ENCODE measurements around the gene SMG6.

SMG6 gene

GRCh38 chr17:2174468-2175293, 128.9 kb downstream of the SMG6 start:
- TF ChIP-seq, protein P1, sequence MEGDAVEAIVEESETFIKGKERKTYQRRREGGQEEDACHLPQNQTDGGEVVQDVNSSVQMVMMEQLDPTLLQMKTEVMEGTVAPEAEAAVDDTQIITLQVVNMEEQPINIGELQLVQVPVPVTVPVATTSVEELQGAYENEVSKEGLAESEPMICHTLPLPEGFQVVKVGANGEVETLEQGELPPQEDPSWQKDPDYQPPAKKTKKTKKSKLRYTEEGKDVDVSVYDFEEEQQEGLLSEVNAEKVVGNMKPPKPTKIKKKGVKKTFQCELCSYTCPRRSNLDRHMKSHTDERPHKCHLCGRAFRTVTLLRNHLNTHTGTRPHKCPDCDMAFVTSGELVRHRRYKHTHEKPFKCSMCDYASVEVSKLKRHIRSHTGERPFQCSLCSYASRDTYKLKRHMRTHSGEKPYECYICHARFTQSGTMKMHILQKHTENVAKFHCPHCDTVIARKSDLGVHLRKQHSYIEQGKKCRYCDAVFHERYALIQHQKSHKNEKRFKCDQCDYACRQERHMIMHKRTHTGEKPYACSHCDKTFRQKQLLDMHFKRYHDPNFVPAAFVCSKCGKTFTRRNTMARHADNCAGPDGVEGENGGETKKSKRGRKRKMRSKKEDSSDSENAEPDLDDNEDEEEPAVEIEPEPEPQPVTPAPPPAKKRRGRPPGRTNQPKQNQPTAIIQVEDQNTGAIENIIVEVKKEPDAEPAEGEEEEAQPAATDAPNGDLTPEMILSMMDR (IDR thresholded peaks at IDR 0.05; ENCODE audit: insufficient read depth, low read length, poor library complexity, severe bottlenecking): no peak
- Histone ChIP-seq H3K27me3 (replicated peaks; ENCODE audit: control insufficient read depth, insufficient read depth, low read length) (no peaks in the 10 kb centered on the region), H3K36me3 (ENCODE audit: control insufficient read depth, insufficient read depth, low read length) (peaks cover 15% of the 10 kb centered on the region), H3K4me3 (replicated peaks; ENCODE audit: low read depth, low read length) (no peak overlapping the region)
- DNase-seq (ENCODE audit: extremely low read depth, insufficient read length): no peak

DNA sequence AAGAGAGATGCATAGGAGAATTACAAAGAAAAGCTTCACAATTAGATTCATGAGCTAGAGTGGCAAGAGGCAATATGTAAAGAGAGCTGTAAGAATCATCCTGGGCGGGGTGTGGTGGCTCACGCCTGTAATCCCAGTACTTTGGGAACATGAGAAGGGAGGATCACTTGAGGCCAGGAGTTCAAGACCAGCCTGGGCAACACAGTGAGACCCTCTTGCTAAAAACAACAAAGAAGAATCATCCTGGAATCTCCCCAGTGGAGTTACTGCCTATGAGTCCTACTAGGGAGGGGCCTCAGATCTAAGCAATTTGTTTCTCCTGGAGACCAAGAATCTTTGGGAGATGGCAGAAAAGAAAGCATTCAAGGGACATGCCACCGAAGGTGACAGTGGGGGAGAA, 129.6 kb downstream of the SMG6 start:
- no peaks in the 10 kb centered on the region for H3K27me3 ChIP-seq (replicated peaks; ENCODE audit: control insufficient read depth, insufficient read depth, low read length)
- DNase-seq (ENCODE audit: extremely low read depth, insufficient read length): no peak
- H3K4me3 ChIP-seq (replicated peaks; ENCODE audit: low read depth, low read length): no peak overlapping the region
- H3K36me3 ChIP-seq (ENCODE audit: control insufficient read depth, insufficient read depth, low read length): peaks cover 15% of the 10 kb centered on the region
- TF ChIP-seq, protein P1 (IDR thresholded peaks at IDR 0.05; ENCODE audit: insufficient read depth, low read length, poor library complexity, severe bottlenecking): no peak

GRCh38 chr17:2172999-2173398, 130.6 kb downstream of the SMG6 start:
- TF ChIP-seq, protein P1 (IDR thresholded peaks at IDR 0.05; ENCODE audit: insufficient read depth, low read length, poor library complexity, severe bottlenecking): no peak
- Histone ChIP-seq H3K36me3 (ENCODE audit: control insufficient read depth, insufficient read depth, low read length) (peaks cover 15% of the 10 kb centered on the region), H3K4me3 (replicated peaks; ENCODE audit: low read depth, low read length) (no peak overlapping the region), H3K27me3 (replicated peaks; ENCODE audit: control insufficient read depth, insufficient read depth, low read length) (no peaks in the 10 kb centered on the region)
- DNase-seq (ENCODE audit: extremely low read depth, insufficient read length): no peak

- DNase-seq (ENCODE audit: extremely low read depth, insufficient read length): no peak
- TF ChIP-seq, protein P1 (IDR thresholded peaks at IDR 0.05; ENCODE audit: insufficient read depth, low read length, poor library complexity, severe bottlenecking): no peak
- no peaks in the 10 kb centered on the region for H3K27me3 ChIP-seq (replicated peaks; ENCODE audit: control insufficient read depth, insufficient read depth, low read length)
- peaks cover 14% of the 10 kb centered on the region for H3K36me3 ChIP-seq (ENCODE audit: control insufficient read depth, insufficient read depth, low read length)
- no peak overlapping the region for H3K4me3 ChIP-seq (replicated peaks; ENCODE audit: low read depth, low read length)
Measured at GRCh38 chr17:2172077-2172851, 131.3 kb downstream of the SMG6 start.

DNA sequence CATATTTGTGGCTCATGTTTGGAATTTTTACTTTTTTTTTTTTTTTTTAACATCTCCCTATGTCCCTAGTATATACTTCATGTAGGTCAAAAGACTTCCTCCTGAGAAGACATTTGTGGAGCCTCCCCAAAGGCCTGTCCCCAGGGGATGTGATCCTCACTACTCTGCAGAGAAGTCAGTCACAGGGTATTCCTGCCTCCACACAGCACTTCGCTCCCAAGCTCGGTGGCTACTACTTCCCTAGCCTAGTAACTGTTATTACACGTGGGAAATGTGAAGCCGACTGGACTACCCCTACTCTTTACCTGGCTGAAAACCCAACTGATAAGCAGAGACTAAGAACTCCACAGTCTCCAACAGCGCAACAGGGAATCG, 131.9 kb downstream of the SMG6 start:
- Histone ChIP-seq H3K4me3 (replicated peaks; ENCODE audit: low read depth, low read length) (no peak overlapping the region), H3K36me3 (ENCODE audit: control insufficient read depth, insufficient read depth, low read length) (peaks cover 11% of the 10 kb centered on the region), H3K27me3 (replicated peaks; ENCODE audit: control insufficient read depth, insufficient read depth, low read length) (no peaks in the 10 kb centered on the region)
- no peak for DNase-seq (ENCODE audit: extremely low read depth, insufficient read length)
- TF ChIP-seq, protein P1 (IDR thresholded peaks at IDR 0.05; ENCODE audit: insufficient read depth, low read length, poor library complexity, severe bottlenecking): no peak
